GM19328 (cell line): ENCODE results near the gene NPEPPS.

ENCODE experiments used
- ATAC-seq: cut with Tn5 transposase; IDR thresholded peaks from one replicate; pipeline ENCODE4 v1.9.1; 2021; ENCODE audit warnings: mild to moderate bottlenecking, moderate library complexity; ENCODE audit not compliant: unreplicated experiment

NPEPPS gene

GRCh38 chr17:47663912-47664623, 133.2 kb downstream of the NPEPPS start:
- ATAC-seq = no peak

GRCh38 chr17:47664624-47664941, 133.7 kb downstream of the NPEPPS start:
- ATAC-seq = no peak

- ATAC-seq = no peak
These were observed 134.7 kb downstream of the NPEPPS start for GRCh38 chr17:47665655-47666054.

GRCh38 chr17:47669081-47669480, 138.2 kb downstream of the NPEPPS start:
- ATAC-seq = no peak

- no peak for ATAC-seq
These were observed 139.2 kb downstream of the NPEPPS start for GRCh38 chr17:47670064-47670463.
